Epithelial cell of umbilical artery (primary cell): ENCODE results near the gene POU2AF2. TPM values are rescaled to one million over a fixed set of nuclear protein-coding genes. Genes with fewer than 3 reads are reported as not detected.

ENCODE experiments used
- total RNA-seq: library from RNA; depleted of rRNA; stranded (reverse); fragments of >200 nt; gene quantifications from 2 replicates; pipeline ENCODE4 v1.2.3, GENCODE V29; 2014

The POU2AF2 gene
- total RNA-seq, result not detected in 2 replicates

GRCh38 chr11:111245425-111245824, at the start of gene POU2AF2:
Gene POU2AF2, plus strand, starts transcription at chr11:111245725. Its CDS starts 129 bp downstream, at chr11:111245854.

GRCh38 chr11:111298413-111299100, 53.0 kb downstream of the POU2AF2 start, which contains the start of gene POU2AF3:
Gene POU2AF3, plus strand, starts transcription at chr11:111298546. Its CDS starts 36 bp downstream, at chr11:111298582.

Other genes starting within 250 kb of the POU2AF2 start
- gene POU2AF3, start 52.8 kb downstream of the POU2AF2 start, total RNA-seq, result not detected in 2 replicates
- not detected in 2 replicates for gene POU2AF1, start 133.6 kb downstream of the POU2AF2 start, total RNA-seq